C4-2B (cell line): Measurements from ENCODE around the gene BTBD9.

Experiments used
- CTCF ChIP-seq: fragments of 450-650 bp; conservative IDR thresholded peaks from 2 replicates; pipeline ENCODE4 v1.5.1; 2017; ENCODE audit warnings: mild to moderate bottlenecking
- ZFX ChIP-seq: fragments of 450-650 bp; IDR thresholded peaks from 2 replicates; pipeline ENCODE4 v1.6.1; 2017

- no peak for TF ChIP-seq CTCF
- no peak for TF ChIP-seq ZFX
Measured at GRCh38 chr6:38586992-38587391, 52.7 kb downstream of the BTBD9 start.
